ENCODE measurements around the gene RAD23B. TPM values are rescaled to one million over a fixed set of nuclear protein-coding genes. Genes with fewer than 3 reads are reported as not detected.
A peak's percentile ranks its signal among the peaks of the same experiment; 100 is the strongest.

RAD23B gene
- total and polyA plus RNA-seq, 2 of the 13 experiments (the other 11 are each of a cell fraction or from before 2014, with no cell fraction given): 133 to 156 TPM

DNA sequence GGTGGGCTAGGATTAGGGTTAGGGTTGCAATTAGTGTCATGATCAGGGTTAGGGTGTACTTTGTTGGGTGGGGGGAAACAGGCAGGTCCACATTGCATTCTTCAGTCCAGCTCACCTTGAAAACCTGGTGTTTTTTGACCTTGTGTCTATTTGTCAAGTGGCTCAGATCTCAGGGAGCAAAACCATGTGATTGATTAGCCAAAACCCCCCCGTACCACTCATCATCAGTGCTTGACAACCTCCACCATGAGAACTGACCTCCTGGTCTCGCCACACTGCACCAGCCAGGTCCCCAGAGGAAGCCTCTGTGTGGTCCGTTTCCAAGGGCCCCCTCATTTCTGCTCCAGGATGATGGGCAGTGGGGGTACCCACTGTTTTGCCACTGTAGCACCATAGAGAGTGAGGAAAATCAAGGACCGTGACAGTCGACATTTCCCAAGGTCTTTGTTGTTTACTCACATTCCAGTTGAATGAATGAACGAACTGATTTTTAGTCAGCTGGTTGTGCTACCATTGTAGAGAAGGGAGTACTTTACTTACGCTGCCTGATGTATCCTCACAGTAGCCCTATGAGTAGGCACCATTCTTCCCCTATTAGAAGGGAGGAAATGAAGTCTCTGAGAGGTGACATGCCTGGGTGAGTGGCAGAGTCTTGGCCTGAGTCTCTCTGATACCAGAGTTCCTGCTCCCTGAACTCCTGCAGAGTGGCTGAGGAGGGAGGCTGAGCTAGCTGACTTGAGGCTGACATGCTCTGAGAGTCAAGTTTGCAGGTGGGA is 84.8 kb downstream of the RAD23B start (continued):
- TF ChIP-seq TCF12 (IDR thresholded peaks at IDR 0.05) (no peak), TCF12 (CRISPR knock-in tag; IDR thresholded peaks at IDR 0.05) (0 out of 2 replicates have a peak, but pooled peaks have one; percentile 33), IRX3 (CRISPR knock-in tag; IDR thresholded peaks at IDR 0.05; ENCODE audit: borderline replicate concordance, low read depth) (no peak), BRD4 (CRISPR knock-in tag; IDR thresholded peaks at IDR 0.05) (no peak), ZNF75D (CRISPR knock-in tag; IDR thresholded peaks at IDR 0.05; ENCODE audit: borderline replicate concordance) (no peak), ZNF816 (CRISPR knock-in tag; IDR thresholded peaks at IDR 0.05; ENCODE audit: borderline replicate concordance) (no peak), CBX2 (IDR thresholded peaks at IDR 0.05; ENCODE audit: low read depth, low read length) (no peak), CBX2 (CRISPR knock-in tag; IDR thresholded peaks at IDR 0.05; ENCODE audit: low read depth) (no peak), AFF4 (CRISPR knock-in tag; IDR thresholded peaks at IDR 0.05) (no peak), TOPORS (CRISPR knock-in tag; IDR thresholded peaks at IDR 0.05) (no peak), ZBTB7A (CRISPR knock-in tag; IDR thresholded peaks at IDR 0.05) (peak; percentile 66), ZGPAT (CRISPR knock-in tag; IDR thresholded peaks at IDR 0.05) (0 out of 2 replicates have a peak, but pooled peaks have one; percentile 15), ZMYM3 (CRISPR knock-in tag; IDR thresholded peaks at IDR 0.05) (no peak), RNF219 (CRISPR knock-in tag; IDR thresholded peaks at IDR 0.05) (no peak), MAFG (CRISPR knock-in tag; IDR thresholded peaks at IDR 0.05) (no peak)
- TF ChIP-seq, protein P1, sequence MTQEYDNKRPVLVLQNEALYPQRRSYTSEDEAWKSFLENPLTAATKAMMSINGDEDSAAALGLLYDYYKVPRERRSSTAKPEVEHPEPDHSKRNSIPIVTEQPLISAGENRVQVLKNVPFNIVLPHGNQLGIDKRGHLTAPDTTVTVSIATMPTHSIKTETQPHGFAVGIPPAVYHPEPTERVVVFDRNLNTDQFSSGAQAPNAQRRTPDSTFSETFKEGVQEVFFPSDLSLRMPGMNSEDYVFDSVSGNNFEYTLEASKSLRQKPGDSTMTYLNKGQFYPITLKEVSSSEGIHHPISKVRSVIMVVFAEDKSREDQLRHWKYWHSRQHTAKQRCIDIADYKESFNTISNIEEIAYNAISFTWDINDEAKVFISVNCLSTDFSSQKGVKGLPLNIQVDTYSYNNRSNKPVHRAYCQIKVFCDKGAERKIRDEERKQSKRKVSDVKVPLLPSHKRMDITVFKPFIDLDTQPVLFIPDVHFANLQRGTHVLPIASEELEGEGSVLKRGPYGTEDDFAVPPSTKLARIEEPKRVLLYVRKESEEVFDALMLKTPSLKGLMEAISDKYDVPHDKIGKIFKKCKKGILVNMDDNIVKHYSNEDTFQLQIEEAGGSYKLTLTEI (CRISPR knock-in tag; conservative IDR thresholded peaks at IDR 0.05): no peak
- TF ChIP-seq, protein P2, sequence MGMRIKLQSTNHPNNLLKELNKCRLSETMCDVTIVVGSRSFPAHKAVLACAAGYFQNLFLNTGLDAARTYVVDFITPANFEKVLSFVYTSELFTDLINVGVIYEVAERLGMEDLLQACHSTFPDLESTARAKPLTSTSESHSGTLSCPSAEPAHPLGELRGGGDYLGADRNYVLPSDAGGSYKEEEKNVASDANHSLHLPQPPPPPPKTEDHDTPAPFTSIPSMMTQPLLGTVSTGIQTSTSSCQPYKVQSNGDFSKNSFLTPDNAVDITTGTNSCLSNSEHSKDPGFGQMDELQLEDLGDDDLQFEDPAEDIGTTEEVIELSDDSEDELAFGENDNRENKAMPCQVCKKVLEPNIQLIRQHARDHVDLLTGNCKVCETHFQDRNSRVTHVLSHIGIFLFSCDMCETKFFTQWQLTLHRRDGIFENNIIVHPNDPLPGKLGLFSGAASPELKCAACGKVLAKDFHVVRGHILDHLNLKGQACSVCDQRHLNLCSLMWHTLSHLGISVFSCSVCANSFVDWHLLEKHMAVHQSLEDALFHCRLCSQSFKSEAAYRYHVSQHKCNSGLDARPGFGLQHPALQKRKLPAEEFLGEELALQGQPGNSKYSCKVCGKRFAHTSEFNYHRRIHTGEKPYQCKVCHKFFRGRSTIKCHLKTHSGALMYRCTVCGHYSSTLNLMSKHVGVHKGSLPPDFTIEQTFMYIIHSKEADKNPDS (CRISPR knock-in tag; IDR thresholded peaks at IDR 0.05): no peak

Measured in HepG2 (cell line).